Fibroblast of the aortic adventitia (primary cell): ENCODE measurements around the gene TOP3B. TPM values are rescaled to one million over a fixed set of nuclear protein-coding genes. Genes with fewer than 3 reads are reported as not detected.
A peak's percentile ranks its signal among the peaks of the same experiment; 100 is the strongest.

ENCODE experiments used
- DNase-seq: peaks from one replicate; pipeline ENCODE4 v3.0.0-alpha.2; 2010; ENCODE audit warnings: low read depth
- H3K4me3 ChIP-seq: 2 replicates; pipeline ENCODE4 v1.5.1; 2011; ENCODE audit warnings: low read depth, mild to moderate bottlenecking, control low read depth, low read length, moderate library complexity
- total RNA-seq: library from RNA; depleted of rRNA; stranded (reverse); fragments of >200 nt; gene quantifications from 2 replicates; pipeline ENCODE4 v1.2.3, GENCODE V29; 2012; ENCODE audit warnings: low replicate concordance
- TF ChIP-seq, protein P1 (sequence below): IDR thresholded peaks from 2 replicates; pipeline ENCODE4 v1.5.1; 2011; ENCODE audit warnings: mild to moderate bottlenecking, low read length, control low read depth, inconsistent platforms; ENCODE audit not compliant: insufficient read depth

The TOP3B gene
- total RNA-seq, 1 donor, result 20.9 TPM

DNA sequence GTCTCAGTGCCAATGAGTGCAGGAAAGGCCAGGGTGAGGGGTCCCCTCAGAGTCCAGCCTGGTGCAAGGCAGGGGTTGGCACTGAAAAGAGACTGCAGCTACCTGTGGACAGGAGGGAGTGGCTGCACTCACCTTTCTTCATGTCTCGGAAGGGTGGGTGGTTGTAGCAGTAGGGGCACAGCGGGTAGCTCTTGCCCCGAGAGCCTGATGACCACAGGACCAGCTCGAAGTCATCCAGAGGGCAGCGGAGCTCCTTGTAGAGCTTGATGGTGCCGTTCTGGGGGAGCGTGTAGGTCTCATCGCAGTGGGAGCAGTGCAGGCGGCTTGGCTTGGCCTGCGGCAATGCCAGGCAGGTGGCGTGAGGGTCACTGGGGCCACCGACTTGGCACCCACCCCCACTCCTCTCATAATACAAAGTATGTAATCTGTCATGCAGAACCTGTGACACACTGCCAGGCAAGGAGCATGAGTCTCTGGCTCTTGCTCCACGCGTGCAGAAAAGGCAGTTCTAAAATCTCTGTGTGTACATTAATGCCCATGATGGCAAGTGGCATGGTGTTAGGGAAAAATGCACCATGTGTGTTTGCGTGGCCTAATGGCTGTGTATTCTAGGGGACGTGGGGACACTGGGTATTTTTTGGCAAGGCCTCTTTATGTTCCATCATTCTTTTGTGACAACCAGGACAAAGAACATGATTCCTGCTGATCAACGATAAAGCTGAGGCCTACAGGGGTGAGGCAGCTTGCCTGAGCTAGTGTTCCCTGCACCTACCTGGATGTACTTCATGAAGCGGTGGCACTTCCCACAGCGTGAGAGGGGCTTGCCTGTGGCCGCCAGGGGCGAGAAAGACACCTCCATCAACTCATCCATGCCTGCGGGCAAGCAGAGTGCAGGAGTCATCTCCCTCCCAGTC is 24.0 kb downstream of the TOP3B start:
- TF ChIP-seq, protein P1, sequence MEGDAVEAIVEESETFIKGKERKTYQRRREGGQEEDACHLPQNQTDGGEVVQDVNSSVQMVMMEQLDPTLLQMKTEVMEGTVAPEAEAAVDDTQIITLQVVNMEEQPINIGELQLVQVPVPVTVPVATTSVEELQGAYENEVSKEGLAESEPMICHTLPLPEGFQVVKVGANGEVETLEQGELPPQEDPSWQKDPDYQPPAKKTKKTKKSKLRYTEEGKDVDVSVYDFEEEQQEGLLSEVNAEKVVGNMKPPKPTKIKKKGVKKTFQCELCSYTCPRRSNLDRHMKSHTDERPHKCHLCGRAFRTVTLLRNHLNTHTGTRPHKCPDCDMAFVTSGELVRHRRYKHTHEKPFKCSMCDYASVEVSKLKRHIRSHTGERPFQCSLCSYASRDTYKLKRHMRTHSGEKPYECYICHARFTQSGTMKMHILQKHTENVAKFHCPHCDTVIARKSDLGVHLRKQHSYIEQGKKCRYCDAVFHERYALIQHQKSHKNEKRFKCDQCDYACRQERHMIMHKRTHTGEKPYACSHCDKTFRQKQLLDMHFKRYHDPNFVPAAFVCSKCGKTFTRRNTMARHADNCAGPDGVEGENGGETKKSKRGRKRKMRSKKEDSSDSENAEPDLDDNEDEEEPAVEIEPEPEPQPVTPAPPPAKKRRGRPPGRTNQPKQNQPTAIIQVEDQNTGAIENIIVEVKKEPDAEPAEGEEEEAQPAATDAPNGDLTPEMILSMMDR, result no peak
- no peak overlapping the region for H3K4me3 ChIP-seq
- DNase-seq, result no peak

DNA sequence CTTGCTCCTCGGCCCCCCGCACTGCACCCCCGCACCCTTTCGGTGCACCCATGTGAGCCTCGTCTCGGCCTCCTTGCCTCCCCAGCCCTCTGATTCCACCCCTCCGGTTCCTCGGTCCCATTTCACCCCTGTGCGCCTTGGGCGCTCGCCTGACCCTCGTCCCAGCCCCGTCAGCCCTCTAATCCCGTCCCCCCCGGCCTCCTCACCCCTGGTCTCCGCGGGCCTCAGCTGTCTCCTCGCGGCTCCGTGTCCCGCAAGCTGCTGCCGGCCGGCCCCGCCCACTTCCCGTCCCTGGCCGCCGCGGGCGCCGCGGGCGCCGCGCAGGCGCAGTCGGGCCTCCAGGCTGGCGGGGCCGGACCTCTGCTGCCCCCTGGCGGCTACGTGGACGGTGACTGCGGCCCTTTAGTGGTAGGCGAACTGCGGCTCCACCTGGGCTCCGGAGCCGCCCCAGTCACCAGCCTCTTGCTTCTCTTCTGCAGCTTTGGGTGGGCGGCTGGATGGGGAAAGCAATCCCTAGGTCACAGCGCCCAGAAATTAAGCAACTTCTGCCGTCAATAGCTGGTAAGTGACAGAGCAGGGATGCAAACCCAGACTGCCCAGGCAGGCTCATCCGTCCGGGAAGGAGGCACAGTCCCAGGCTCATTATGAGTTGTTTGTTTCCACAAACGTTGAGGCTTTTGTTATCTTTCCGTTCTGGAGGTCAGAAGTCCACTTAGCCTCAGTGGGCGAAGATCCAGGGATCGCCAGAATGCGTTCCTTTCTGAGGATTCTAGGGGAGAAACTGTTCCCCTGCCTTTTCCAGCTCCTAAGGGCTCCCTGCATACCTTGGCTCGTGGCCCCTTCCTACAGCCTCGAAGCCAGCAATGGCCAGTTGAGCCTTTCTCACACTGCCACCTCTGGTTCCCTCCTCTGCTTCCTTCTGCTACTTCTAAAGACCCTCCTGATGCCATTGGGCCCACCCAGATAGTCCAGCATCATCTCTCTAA is 29.7 kb downstream of the TOP3B start, which contains the start of gene PPM1F:
Gene PPM1F, minus strand, starts transcription at position 263 of the 986 bp plus-strand sequence. CDS start 6,800 bp downstream, outside the sequence.
- H3K4me3 ChIP-seq, result peak within 1 kb of the TSS; percentile 80
- TF ChIP-seq, protein P1, result peak; percentile 73
- peak; percentile 61 for DNase-seq

DNA sequence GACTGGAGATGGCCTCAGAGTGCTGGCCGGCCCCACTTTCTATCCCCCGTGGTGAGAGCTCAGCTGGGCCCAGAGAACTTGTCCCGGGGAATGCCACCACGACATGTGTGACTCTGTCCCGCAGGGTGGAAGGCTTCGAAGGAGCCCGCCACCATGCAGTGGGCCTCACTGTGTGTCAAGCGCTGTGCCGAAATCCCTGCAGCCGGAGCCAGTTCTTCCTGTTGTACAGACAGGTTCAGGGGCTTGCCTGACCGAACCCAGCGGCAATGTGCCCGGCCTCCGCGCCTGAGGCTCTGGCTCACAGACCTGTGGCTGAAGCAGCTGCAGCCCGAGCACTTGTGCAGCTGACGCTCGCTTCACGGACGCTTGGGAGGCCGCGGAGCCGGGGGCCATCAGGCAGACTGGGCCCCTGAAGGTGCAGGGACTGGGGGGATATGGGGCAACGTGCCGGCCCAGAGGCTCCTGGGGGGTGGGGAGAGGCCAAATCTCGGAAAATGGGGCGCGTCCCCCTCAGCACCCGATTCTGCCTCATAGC is 30.6 kb downstream of the TOP3B start:
- DNase-seq, result peak; percentile 36
- TF ChIP-seq, protein P1, result no peak
- H3K4me3 ChIP-seq, result peak overlapping the region; percentile 80

DNA sequence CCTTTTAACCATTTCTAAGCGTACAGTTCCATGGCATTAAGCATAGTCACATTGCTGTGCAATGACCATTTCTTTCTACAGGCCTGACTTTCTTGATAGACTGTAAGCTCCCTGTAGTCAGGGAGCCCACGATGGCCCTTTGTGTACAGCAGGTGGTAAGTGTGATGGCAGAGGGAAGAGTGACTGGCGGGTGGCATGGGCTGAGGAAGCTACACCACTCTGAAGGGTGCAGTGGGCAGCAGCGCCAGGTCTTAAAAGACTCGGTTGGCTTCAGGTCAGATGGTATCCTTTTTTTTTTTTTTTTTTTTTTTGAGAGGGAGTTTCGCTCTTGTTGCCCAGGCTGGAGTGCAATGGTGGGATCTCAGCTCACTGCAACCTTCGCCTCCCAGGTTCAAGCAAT is 31.5 kb downstream of the TOP3B start:
- DNase-seq, result no peak
- TF ChIP-seq, protein P1, result no peak
- H3K4me3 ChIP-seq, result no peak overlapping the region

DNA sequence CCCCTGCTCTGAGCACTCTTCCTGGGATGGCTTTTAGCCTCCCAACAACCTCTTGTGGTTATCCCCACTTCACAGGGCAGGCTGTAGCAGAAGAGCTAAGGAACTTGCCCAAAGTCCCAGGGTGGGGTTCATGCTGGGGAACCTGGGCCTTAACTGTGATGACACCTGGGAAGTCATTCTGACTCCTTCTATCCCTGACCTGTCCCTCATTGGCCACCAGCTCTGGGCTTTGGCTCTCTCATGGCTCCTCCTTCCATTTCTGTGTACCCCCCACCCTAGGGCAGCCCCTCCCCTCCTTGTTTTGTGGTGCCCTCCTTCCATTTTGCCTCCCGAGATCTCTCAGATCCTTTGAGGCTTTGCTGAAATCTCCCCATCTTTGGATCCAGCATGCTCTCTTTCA is 32.6 kb downstream of the TOP3B start:
- no peak overlapping the region for H3K4me3 ChIP-seq
- no peak for DNase-seq
- TF ChIP-seq, protein P1, result no peak

DNA sequence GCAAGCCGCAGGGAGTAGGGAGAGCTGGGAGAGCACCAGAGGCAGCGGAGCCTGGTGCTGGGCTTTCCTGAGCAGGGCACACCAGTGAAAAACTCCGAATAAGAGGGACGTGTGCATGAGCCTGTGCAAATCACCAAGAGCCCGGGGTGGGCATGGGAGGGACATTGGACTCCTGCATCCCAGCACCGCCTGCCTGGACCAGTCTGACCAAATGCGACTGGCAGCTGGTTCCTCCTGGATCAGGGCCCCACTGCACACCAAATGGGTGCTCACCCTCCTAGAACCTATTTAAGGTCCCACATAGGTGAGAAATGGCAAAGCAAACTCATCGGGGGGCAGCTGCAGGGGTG is 33.0 kb downstream of the TOP3B start:
- no peak for DNase-seq
- TF ChIP-seq, protein P1, result no peak
- no peak overlapping the region for H3K4me3 ChIP-seq
